Activated naive CD4-positive, alpha-beta T cell treated with anti-CD3 and anti-CD28 coated beads, Interleukin-2, amount 50 U/mL, for 72 hours (primary cell): Measurements from ENCODE around the gene QPRT. TPM values are rescaled to one million over a fixed set of nuclear protein-coding genes. Genes with fewer than 3 reads are reported as not detected.
A peak's percentile ranks its signal among the peaks of the same experiment; 100 is the strongest.
"Not testable (repeated sequence)": the region's sequence is repeated elsewhere in the genome, so short reads cannot be mapped to it uniquely, and the experiment has no call there.

Experiments
- ATAC-seq, 2 donors: fragments of 150-1000 bp; cut with Tn5 transposase; 2 replicates each; pipeline ENCODE4 v1.10.0; 2021; ENCODE audit warnings: mild to moderate bottlenecking in 2 of 2, moderate library complexity in 2 of 2
- DNase-seq, 2 donors: peaks; one replicate each; pipeline ENCODE4 v3.0.0; 2021 to 2022; ENCODE audit warnings: low spot score in 2 of 2
- H3K27ac Mint-ChIP-seq, 2 donors: one replicate each; pipeline ENCODE4 v1.8.0; 2022; ENCODE audit warnings: mild to moderate bottlenecking in 2 of 2, mixed read lengths in 2 of 2
- H3K36me3 Mint-ChIP-seq, 2 donors: one replicate each; pipeline ENCODE4 v1.8.0; 2022; ENCODE audit warnings: mixed read lengths in 2 of 2
- H3K9me3 Mint-ChIP-seq, 2 donors: one replicate each; pipeline ENCODE4 v1.8.0; 2022; ENCODE audit warnings: mixed read lengths in 2 of 2
- total RNA-seq, 2 donors: library from RNA; stranded (reverse); gene quantifications; one replicate each; pipeline ENCODE4 v1.2.3, GENCODE V29; 2022

The QPRT gene
- total RNA-seq, 2 donors from 2014 or later = 10.1 to 14.5 TPM

- no peak for DNase-seq
- H3K9me3 Mint-ChIP-seq = no peaks in the 10 kb centered on the region
- ATAC-seq = no peak
- peak overlapping the region in 1 of 2 donors; percentile 18 for H3K27ac Mint-ChIP-seq
- no peaks in the 10 kb centered on the region for H3K36me3 Mint-ChIP-seq
These were observed 20.6 kb downstream of the QPRT start for GRCh38 chr16:29699324-29700219.

DNA sequence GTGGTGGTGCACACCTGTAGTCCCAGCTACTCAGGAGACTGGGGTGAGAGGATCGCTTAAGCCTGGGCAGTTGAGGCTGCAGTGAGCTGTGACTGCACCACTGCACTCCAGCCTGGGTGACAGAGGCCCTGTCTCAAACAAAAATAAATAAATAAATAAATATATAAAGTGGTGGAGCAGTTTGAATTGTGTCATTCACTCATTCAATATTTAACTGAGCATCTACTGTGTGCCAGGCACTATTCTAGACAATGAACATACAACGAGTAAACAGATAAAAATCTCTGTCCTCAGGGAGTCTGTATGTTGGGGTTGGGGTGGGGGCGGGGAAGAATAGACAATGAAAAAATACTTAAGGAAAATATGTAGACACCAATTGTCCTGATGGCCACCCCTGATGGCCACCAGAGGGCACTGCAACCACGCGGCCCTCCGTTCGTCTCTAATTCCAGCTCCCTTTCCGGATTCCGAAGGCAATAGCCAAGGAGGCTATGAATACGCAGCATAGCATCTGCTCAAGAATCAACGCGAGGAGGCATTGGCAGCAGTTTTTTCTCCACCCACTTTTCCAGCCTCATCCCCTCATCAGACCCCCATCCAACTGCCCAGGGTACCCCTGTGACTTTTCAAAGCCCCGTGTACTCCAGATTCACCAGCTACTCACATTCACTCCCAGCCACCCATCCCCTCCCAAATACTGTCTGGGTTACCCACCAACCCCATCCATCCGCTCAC is 21.4 kb downstream of the QPRT start:
- Mint-ChIP-seq H3K9me3 (no peaks in the 10 kb centered on the region), H3K36me3 (no peaks in the 10 kb centered on the region), H3K27ac (peak overlapping the region; percentile 61 to 77)
- DNase-seq (peak; percentile 71 to 73), ATAC-seq (peak; percentile 38 to 58)

GRCh38 chr16:29701214-29701555 is 22.2 kb downstream of the QPRT start:
- ATAC-seq (no peak), DNase-seq (no peak)
- Mint-ChIP-seq H3K36me3 (no peaks in the 10 kb centered on the region), H3K9me3 (no peaks in the 10 kb centered on the region), H3K27ac (peak overlapping the region in 1 of 2 donors; percentile 86)

GRCh38 chr16:29702269-29702668 is 23.3 kb downstream of the QPRT start:
- peak overlapping the region in 1 of 2 donors; percentile 86 for H3K27ac Mint-ChIP-seq
- DNase-seq (no peak), ATAC-seq (peak; percentile 8 to 29)
- H3K9me3 Mint-ChIP-seq = no peaks in the 10 kb centered on the region
- H3K36me3 Mint-ChIP-seq = no peaks in the 10 kb centered on the region

DNA sequence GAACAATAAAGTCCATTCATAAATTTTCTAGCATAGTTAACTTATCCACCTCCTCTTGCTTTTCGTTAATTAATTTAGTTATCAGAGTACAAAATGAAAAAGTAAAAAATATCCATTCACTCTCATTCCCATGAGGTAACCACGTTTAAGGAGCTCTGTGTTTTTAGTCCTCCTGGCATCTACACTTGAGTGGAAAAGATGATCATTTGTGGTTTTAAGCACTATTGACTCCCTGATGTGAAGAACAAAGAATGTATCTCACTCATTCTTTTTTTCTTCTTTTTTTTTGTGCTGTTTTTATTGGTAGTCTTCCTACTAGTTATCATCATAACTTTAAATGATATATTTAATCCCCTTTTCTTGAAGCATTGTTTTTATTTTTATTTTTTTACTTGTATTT is 26.1 kb downstream of the QPRT start:
- Mint-ChIP-seq H3K9me3 (no peaks in the 10 kb centered on the region), H3K27ac (no peak overlapping the region), H3K36me3 (no peaks in the 10 kb centered on the region)
- ATAC-seq (no peak), DNase-seq (no peak)

- DNase-seq, H3K9me3 Mint-ChIP-seq, H3K27ac Mint-ChIP-seq, ATAC-seq, H3K36me3 Mint-ChIP-seq: not testable (repeated sequence)
These were observed 28.2 kb downstream of the QPRT start for GRCh38 chr16:29707160-29707559.

GRCh38 chr16:29708917-29709600 is 30.1 kb downstream of the QPRT start:
- DNase-seq = no peak
- ATAC-seq = no peak
- Mint-ChIP-seq H3K9me3 (no peaks in the 10 kb centered on the region), H3K36me3 (no peaks in the 10 kb centered on the region), H3K27ac (no peak overlapping the region)

DNA sequence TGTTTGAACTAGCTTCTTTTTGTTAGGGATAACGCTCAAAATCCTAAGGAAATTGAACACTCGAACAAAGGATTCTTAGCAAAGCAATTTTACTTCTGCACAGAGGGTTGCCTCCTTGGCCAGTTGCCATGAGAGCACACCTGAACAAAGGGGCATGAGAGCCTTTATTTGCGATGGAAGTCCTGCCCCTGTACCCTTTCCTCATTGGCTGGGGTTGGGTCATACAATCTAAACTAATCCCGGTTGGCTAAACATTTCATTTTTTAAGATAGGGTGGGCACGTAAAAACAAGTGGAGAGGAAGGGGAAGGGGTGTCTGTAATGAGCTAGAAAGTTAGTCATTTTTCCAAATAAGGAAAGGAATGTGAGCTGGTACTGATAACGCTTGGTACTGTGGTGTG is 30.7 kb downstream of the QPRT start:
- not testable (repeated sequence) for H3K36me3 Mint-ChIP-seq, H3K9me3 Mint-ChIP-seq, DNase-seq, ATAC-seq
- H3K27ac Mint-ChIP-seq = peak overlapping the region; percentile 22 to 50

GRCh38 chr16:29710227-29711219 is 31.5 kb downstream of the QPRT start:
- Mint-ChIP-seq H3K36me3 (no peaks in the 10 kb centered on the region), H3K9me3 (no peaks in the 10 kb centered on the region), H3K27ac (peak overlapping the region in 1 of 2 donors; percentile 50)
- peak in 1 of 2 donors; percentile 30 for DNase-seq
- ATAC-seq = peak; percentile 91 to 95

- no peaks in the 10 kb centered on the region for H3K36me3 Mint-ChIP-seq
- no peak for DNase-seq
- H3K9me3 Mint-ChIP-seq = no peaks in the 10 kb centered on the region
- no peak overlapping the region for H3K27ac Mint-ChIP-seq
- peak; percentile 17 to 25 for ATAC-seq
These were observed 33.8 kb downstream of the QPRT start for GRCh38 chr16:29712809-29713208.

DNA sequence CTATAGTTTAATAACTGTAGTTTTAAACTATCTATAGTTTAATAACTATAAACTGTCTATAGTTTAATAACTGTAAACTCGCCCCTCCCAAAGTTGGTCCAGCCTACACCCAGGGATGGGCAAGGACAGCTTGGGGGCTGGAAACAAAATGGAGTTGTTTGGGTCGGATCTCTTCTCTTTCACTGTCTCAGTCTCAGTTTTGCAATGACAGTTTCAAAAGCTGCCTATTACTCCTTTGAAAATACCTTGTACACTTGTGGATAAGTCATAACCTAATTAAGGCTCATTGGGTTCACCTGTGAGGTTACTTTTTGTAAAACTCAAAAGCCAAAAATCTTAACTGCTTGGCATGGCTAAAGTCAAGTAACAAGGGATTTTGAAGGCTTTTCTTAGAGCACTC is 35.4 kb downstream of the QPRT start:
- ATAC-seq (peak; percentile 25 to 42), DNase-seq (no peak)
- Mint-ChIP-seq H3K27ac (no peak overlapping the region), H3K36me3 (no peaks in the 10 kb centered on the region), H3K9me3 (no peaks in the 10 kb centered on the region)

DNA sequence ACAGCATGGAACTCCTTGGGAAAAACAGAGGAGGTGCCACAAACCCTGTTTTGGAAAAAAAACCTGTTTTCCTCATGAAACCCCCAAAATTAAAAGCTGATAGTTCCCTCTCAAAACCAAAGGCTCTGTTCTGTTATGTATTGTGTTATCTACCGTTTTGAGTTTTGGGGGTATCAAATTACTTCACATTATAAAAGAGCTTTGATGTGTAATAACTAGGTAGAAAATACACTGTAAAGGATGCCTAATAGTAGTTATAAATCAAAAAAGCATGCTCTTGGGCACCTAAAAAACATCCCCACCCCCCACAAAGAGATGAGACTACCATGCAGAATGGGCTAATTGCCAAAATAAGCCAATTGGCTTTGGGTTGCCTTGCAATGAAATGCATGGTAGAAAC is 36.0 kb downstream of the QPRT start:
- Mint-ChIP-seq H3K9me3 (no peaks in the 10 kb centered on the region), H3K36me3 (no peaks in the 10 kb centered on the region), H3K27ac (no peak overlapping the region)
- ATAC-seq (no peak), DNase-seq (no peak)

- Mint-ChIP-seq H3K36me3 (no peaks in the 10 kb centered on the region), H3K27ac (no peak overlapping the region), H3K9me3 (no peaks in the 10 kb centered on the region)
- ATAC-seq (no peak), DNase-seq (no peak)
These were observed 38.1 kb downstream of the QPRT start for GRCh38 chr16:29717113-29717512.

- no peaks in the 10 kb centered on the region for H3K36me3 Mint-ChIP-seq
These were observed 40.1 kb downstream of the QPRT start for GRCh38 chr16:29719063-29719462.

DNA sequence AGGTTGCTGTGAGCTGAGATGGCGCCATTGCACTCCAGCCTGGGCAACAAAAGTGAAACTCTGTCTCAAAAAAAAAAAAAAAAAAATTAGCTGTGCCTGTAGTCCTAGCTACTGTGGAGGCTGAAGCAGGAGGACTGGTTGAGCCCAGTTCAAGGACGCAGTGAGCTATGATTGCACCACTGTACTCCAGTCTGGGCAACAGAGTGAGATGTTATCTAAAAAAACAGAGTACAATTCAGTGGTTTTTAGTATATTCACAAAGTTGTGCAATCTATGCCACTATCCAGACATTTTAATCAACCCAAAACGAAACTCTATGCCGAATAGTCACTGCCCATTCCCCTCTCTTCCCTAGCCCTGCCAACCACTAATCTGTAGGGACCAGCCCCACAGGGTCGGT is 41.7 kb downstream of the QPRT start:
- peak overlapping the region in 1 of 2 donors; percentile 63 for H3K27ac Mint-ChIP-seq

More at GRCh38 chr16:29719063-29719462, 40.1 kb downstream of the QPRT start:
- no peak for ATAC-seq
- no peak for DNase-seq
- Mint-ChIP-seq H3K9me3 (no peaks in the 10 kb centered on the region), H3K27ac (no peak overlapping the region)

More for the DNA sequence above, 41.7 kb downstream of the QPRT start:
- Mint-ChIP-seq H3K9me3 (no peaks in the 10 kb centered on the region), H3K36me3 (no peaks in the 10 kb centered on the region)
- ATAC-seq (no peak), DNase-seq (no peak)
